Stomach (tissue), 9 donors: ENCODE measurements around the gene MYB. TPM values are rescaled to one million over a fixed set of nuclear protein-coding genes. Genes with fewer than 3 reads are reported as not detected.
"Not testable (repeated sequence)": the region's sequence is repeated elsewhere in the genome, so short reads cannot be mapped to it uniquely, and the experiment has no call there.

Experiments used
- DNase-seq, 2 donors: peaks; one replicate each; pipeline versions ENCODE4 v3.0.0 to v3.0.0-alpha.2; 2013 to 2019
- H3K27ac ChIP-seq, 5 donors: fragments of 200-600 bp in 4 of 5; sonication (generic) in 4 of 5; one replicate each; pipeline ENCODE4 v1.5.1; 2013 to 2019; ENCODE audit warnings: mild to moderate bottlenecking in 1 of 5, moderate library complexity in 1 of 5
- H3K27me3 ChIP-seq, 3 donors: fragments of 200-600 bp; sonication (generic); one replicate each; pipeline ENCODE4 v1.5.1; 2017 to 2019; ENCODE audit warnings: mixed run types in 1 of 3
- H3K36me3 ChIP-seq, 4 donors: fragments of 200-600 bp; sonication (generic); 1 replicate in 3 of 4; 2 replicates in 1 of 4; pipeline ENCODE4 v1.5.1; 2016 to 2019
- H3K4me1 ChIP-seq, 4 donors: fragments of 200-600 bp; sonication (generic); one replicate each; pipeline ENCODE4 v1.5.1; 2016 to 2019
- H3K4me3 ChIP-seq, 4 donors: fragments of 200-600 bp; sonication (generic) in 3 of 4; one replicate each; pipeline ENCODE4 v1.5.1; 2016 to 2019; ENCODE audit warnings: mild to moderate bottlenecking in 1 of 4
- H3K9me3 ChIP-seq, 4 donors: fragments of 200-600 bp; sonication (generic); one replicate each; pipeline ENCODE4 v1.5.1; 2016 to 2019
- EP300 ChIP-seq: sonication (generic); formaldehyde crosslinking; IDR thresholded peaks from one replicate; pipeline ENCODE4 v1.6.1; 2017; ENCODE audit warnings: antibody characterized with exemption
- POLR2A ChIP-seq, 4 donors: fragments of 450-650 bp; IDR thresholded peaks; one replicate each; pipeline ENCODE4 v1.6.1; 2016; ENCODE audit warnings: antibody characterized with exemption in 4 of 4, control low read depth in 2 of 4, mild to moderate bottlenecking in 1 of 4, moderate library complexity in 1 of 4
- POLR2AphosphoS5 ChIP-seq, 3 donors: sonication (generic); formaldehyde crosslinking; IDR thresholded peaks; one replicate each; pipeline ENCODE4 v1.6.1; 2016; ENCODE audit warnings: antibody characterized with exemption in 3 of 3
- WGBS, 5 donors: extraction: QIAGEN DNeasy Blood & Tissue Kit in 3 of 5; methylation state at CpG; one replicate each; pipeline versions ENCODE4 v1.1.5 to v1.1.7; 2013 to 2018; 5-methylcytosine and 5-hydroxymethylcytosine counted together
- intact Hi-C: fragments of 100-400 bp; cut with DNase I; formaldehyde crosslinking; loops from one replicate; pipeline ENCODE4 v1.15.1; 2023; ENCODE audit warnings: low total_unique reads
- polyA plus RNA-seq, 3 donors: library from polyadenylated mRNA; stranded (reverse); fragments of 200-250 nt; gene quantifications; one replicate each; pipeline ENCODE4 v1.2.3, GENCODE V29; 2013
- total RNA-seq, 5 donors: library from RNA; depleted of rRNA; stranded (reverse); fragments of >200 nt; gene quantifications; one replicate each; pipeline versions ENCODE4 v1.1.0 to v1.2.3, GENCODE V29; 2014 to 2016
- TF ChIP-seq, protein P1 (sequence below), 7 experiments: fragments of 450-650 bp in 4 of 7; fragments of 200-600 bp in 3 of 7; sonication (generic) in 3 of 7; IDR thresholded peaks; one replicate each; pipeline ENCODE4 v1.5.1; 2016 to 2019; ENCODE audit warnings: antibody characterized with exemption in 7 of 7, control low read depth in 2 of 7, mild to moderate bottlenecking in 1 of 7
- donor health status: healthy with polysubstance abuse.
- donor health status: Bipolar disorder and iron deficiency.
- donor health status: healthy.

The MYB gene
- total and polyA plus RNA-seq, 8 donors = 0.56 to 118 (median 2.9) TPM; not detected in 2

DNA sequence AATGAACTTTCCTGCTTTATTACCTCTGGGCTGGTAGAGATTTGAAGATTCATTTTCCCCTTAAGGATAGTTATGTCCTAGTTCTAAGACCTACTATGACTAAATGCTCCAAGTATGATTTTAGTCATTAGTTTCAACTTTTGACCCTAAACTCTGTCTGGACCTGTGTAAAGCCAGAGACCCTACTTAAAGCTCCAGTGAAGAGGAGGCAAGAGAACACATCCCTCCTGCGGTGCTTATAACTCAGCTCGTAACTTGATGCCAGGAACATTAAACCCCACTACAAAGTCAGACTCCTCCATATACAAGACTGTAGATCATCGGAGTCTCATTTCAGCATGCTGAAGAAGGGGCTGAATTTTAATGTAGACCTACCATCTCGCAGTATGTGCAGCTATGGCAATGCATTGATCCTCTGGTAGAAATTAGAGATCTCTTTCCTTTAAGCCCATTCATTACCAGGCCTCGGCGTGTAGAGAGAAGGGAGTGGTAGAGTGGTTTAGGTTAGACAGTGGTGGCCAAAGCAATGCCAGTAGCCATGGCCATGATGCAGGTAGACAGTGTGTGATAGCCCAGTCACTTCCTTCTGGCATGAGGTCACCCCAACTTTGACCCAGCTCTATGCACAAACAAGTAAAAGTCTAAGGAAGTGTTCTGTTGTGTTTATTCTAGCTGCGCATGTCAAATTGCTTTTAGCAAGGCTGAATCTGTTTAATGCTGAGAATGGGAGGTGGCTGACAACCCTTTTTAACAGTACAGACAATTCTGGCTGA lies 34.8 kb upstream of the MYB start:
- intact Hi-C loops = no loop called here
- DNase-seq = peak in 1 of 2 donors; percentile 9
- Histone ChIP-seq H3K4me1 (no peaks in the 10 kb centered on the region), H3K36me3 (no peaks in the 10 kb centered on the region), H3K27me3 (no peaks in the 10 kb centered on the region), H3K27ac (no peak overlapping the region), H3K4me3 (no peak overlapping the region), H3K9me3 (no peaks in the 10 kb centered on the region)
- TF ChIP-seq, protein P1, sequence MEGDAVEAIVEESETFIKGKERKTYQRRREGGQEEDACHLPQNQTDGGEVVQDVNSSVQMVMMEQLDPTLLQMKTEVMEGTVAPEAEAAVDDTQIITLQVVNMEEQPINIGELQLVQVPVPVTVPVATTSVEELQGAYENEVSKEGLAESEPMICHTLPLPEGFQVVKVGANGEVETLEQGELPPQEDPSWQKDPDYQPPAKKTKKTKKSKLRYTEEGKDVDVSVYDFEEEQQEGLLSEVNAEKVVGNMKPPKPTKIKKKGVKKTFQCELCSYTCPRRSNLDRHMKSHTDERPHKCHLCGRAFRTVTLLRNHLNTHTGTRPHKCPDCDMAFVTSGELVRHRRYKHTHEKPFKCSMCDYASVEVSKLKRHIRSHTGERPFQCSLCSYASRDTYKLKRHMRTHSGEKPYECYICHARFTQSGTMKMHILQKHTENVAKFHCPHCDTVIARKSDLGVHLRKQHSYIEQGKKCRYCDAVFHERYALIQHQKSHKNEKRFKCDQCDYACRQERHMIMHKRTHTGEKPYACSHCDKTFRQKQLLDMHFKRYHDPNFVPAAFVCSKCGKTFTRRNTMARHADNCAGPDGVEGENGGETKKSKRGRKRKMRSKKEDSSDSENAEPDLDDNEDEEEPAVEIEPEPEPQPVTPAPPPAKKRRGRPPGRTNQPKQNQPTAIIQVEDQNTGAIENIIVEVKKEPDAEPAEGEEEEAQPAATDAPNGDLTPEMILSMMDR (IDR thresholded peaks at IDR 0.05) = no peak
- TF ChIP-seq POLR2AphosphoS5 (IDR thresholded peaks at IDR 0.05) = no peak
- TF ChIP-seq EP300 = no peak
- WGBS, 5 donors = 88 to 95% (median 92%) methylated on average over 7 of the region's 7 CpGs

DNA sequence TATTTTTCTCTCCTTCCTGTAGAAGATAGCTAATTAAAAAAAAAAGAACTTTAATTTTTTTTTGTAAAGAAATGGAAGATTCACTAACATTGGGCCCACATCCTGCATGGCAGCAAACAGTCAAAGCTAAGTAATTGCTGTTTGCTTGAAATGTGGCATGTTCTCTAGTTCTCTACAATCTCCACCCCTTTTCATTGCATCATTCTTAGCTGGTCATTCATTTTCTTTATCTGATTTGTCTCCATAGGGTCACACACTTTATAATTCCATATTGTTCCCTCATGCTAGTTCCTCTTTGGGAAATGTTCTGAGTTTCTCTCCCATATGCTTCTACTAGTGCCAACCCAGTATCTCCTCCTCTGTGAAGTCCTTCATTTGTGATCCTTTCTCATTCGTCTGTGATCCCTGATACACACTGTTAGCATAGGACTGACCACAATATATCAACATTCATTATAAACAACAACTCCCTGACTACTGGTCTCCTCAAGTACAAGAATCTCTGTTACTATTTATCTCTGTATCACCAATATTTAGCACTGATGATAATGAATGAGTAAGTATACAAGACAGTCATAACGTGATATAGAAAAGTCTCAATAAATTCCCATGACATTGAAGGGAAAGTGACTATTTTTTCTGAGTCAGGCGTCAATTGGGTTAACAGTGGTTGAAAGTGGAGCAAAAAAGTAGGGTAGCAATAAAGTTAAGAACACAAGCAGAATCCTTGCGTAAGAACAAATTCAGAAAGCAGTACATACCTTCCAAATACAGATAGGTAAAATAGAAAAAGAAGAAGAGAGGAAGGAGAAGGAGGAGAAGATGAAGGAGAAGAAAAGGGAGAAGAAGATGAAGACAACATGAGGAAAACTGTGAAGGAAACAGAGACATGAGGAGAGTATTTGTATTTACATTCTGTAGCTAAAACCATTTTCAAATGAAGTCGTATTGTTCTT lies 33.2 kb upstream of the MYB start:
- TF ChIP-seq POLR2A (IDR thresholded peaks at IDR 0.05) = no peak
- TF ChIP-seq POLR2AphosphoS5 (IDR thresholded peaks at IDR 0.05) = no peak
- TF ChIP-seq, protein P1 (IDR thresholded peaks at IDR 0.05) = no peak
- TF ChIP-seq EP300 = no peak
- intact Hi-C loops = no loop called here
- 55 to 71% (median 59%) methylated on average over 5 of the region's 5 CpGs for WGBS, 5 donors
- DNase-seq = no peak
- Histone ChIP-seq H3K9me3 (no peaks in the 10 kb centered on the region), H3K36me3 (no peaks in the 10 kb centered on the region), H3K4me1 (no peaks in the 10 kb centered on the region), H3K27me3 (no peaks in the 10 kb centered on the region), H3K27ac (no peak overlapping the region), H3K4me3 (no peak overlapping the region)

DNA sequence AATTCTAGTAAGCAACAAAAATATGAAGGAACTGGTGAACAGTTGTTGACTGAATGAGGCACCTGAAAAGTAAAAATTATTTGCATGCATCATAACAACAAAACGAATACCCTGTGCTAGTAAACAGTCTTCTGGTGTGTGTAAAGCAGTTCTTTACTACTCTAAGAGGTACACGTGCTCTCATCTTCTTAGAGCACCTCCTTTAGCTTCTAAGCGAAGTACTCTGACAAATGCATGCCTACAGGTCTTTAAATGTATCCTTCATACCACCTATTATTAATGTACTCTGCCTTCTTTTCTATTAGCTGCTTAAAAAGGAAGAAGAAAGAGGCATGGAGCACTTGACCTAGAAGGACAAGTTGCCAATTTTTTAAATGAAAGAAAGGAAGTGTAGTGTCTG lies 32.2 kb upstream of the MYB start:
- Histone ChIP-seq H3K4me3 (no peak overlapping the region), H3K27me3 (no peaks in the 10 kb centered on the region), H3K36me3 (no peaks in the 10 kb centered on the region), H3K9me3 (no peaks in the 10 kb centered on the region), H3K27ac (no peak overlapping the region), H3K4me1 (no peaks in the 10 kb centered on the region)
- no peak for TF ChIP-seq EP300
- TF ChIP-seq, protein P1 (IDR thresholded peaks at IDR 0.05) = no peak
- no peak for TF ChIP-seq POLR2AphosphoS5 (IDR thresholded peaks at IDR 0.05)
- no peak for TF ChIP-seq POLR2A (IDR thresholded peaks at IDR 0.05)
- intact Hi-C loops = no loop called here
- WGBS, 5 donors = 59 to 79% (median 76%) methylated on average over 3 of the region's 3 CpGs
- DNase-seq = no peak

DNA sequence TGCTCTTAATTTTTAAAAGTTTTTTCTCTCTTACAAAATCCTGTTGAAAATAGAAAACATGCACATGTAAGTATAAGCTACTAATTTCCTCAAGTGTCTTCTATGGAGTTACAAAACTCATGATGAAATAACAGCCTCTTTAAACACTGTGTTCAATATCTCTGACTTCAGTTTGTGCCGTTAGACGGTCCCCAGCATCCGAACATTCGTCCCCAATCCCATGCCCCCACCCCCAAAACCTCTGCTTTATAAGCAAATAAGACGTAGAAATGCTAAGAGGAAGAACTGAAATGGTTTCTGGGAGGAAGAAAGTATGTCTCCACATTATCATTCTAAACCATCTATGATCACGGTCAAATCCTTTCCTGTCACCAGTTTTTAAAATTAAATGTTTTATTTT lies 31.7 kb upstream of the MYB start:
- Histone ChIP-seq H3K27me3 (no peaks in the 10 kb centered on the region), H3K27ac (no peak overlapping the region), H3K9me3 (no peaks in the 10 kb centered on the region), H3K36me3 (no peaks in the 10 kb centered on the region), H3K4me1 (no peaks in the 10 kb centered on the region), H3K4me3 (no peak overlapping the region)
- TF ChIP-seq, protein P1 (IDR thresholded peaks at IDR 0.05) = no peak
- TF ChIP-seq POLR2A (IDR thresholded peaks at IDR 0.05) (no peak), POLR2AphosphoS5 (IDR thresholded peaks at IDR 0.05) (no peak), EP300 (no peak)
- DNase-seq = no peak
- intact Hi-C loops = no loop called here
- 61 to 71% (median 70%) methylated on average over 6 of the region's 6 CpGs for WGBS, 5 donors

DNA sequence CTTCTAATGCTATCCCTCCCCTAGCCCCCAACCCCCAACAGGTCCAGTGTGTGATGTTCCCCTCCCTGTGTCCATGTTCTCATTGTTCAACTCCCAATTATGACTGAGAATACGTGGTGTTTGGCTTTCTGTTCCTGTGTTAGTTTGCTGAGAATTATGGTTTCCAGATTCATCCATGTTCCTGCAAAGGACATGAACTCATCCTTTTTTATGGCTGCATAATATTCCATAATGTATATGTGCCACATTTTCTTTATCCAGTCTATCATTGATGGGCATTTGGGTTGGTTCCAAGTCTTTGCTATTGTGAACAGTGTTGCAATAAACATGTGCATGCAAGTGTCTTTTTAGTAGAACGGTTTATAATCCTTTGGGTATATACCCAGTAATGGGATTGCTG lies 30.6 kb upstream of the MYB start:
- intact Hi-C loops, H3K4me1 ChIP-seq, H3K36me3 ChIP-seq, DNase-seq, H3K27ac ChIP-seq, H3K9me3 ChIP-seq, H3K4me3 ChIP-seq, H3K27me3 ChIP-seq: not testable (repeated sequence)
- WGBS, 5 donors = 88 to 93% (median 90%) methylated on average over 2 of the region's 2 CpGs

DNA sequence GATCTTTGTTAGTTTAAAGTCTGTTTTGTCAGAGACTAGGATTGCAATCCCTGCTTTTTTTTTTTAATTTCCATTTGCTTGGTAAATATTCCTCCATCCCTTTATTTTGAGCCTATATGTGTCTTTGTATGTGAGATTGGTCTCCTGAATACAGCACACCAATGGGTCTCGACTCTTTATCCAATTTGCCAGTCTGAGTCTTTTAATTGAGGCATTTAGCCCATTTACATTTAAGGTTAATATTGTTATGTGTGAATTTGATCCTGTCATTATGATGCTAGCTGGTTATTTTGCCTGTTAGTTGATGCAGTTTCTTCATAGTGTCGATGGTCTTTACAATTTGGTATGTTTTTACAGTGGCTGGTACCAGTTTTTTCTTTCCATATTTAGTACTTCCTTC lies 27.0 kb upstream of the MYB start:
- intact Hi-C loops, H3K9me3 ChIP-seq, H3K36me3 ChIP-seq, H3K4me3 ChIP-seq, H3K4me1 ChIP-seq, DNase-seq, H3K27ac ChIP-seq: not testable (repeated sequence)
- peaks cover 0 to 11% (median 0%) of the 10 kb centered on the region in 3 donors for H3K27me3 ChIP-seq
- WGBS, 5 donors = 90 to 97% (median 95%) methylated on average over 1 to 2 of the region's 2 CpGs
